Activated CD4-positive, alpha-beta T cell treated with anti-CD3 and anti-CD28 coated beads, Interleukin-2, amount 50 U/mL, for 48 hours (primary cell): Measurements from ENCODE around the gene PDCL2.
"Not testable (repeated sequence)": the region's sequence is repeated elsewhere in the genome, so short reads cannot be mapped to it uniquely, and the experiment has no call there.

ENCODE experiments used
- DNase-seq, 2 experiments: peaks; one replicate each; pipeline ENCODE4 v3.0.0-alpha.2; 2020

The PDCL2 gene

GRCh38 chr4:55592014-55592413 lies at the start of gene PDCL2:
TSS of gene PDCL2 (minus strand) at chr4:55592245. CDS start at chr4:55592109, 136 bp downstream.
- DNase-seq, result no peak

- no peak for DNase-seq
Observed at GRCh38 chr4:55637272-55637820, 45.3 kb upstream of the PDCL2 start.

GRCh38 chr4:55636656-55636999 lies 44.6 kb upstream of the PDCL2 start:
- DNase-seq, result no peak

- peak; percentile 40 to 51 for DNase-seq
Observed at GRCh38 chr4:55635741-55636655, 44.0 kb upstream of the PDCL2 start, which contains the start of gene NMU. TSS of gene NMU (minus strand) at chr4:55636298. CDS start at chr4:55636192, 106 bp downstream.

GRCh38 chr4:55635282-55635681 lies 43.2 kb upstream of the PDCL2 start:
- DNase-seq, result no peak

- no peak for DNase-seq
Observed at GRCh38 chr4:55634417-55635128, 42.5 kb upstream of the PDCL2 start.

GRCh38 chr4:55633903-55634302 lies 41.9 kb upstream of the PDCL2 start:
- DNase-seq, result no peak

GRCh38 chr4:55625835-55626234 lies 33.8 kb upstream of the PDCL2 start:
- no peak for DNase-seq

- not testable (repeated sequence) for DNase-seq
Observed at GRCh38 chr4:55624063-55624462, 32.0 kb upstream of the PDCL2 start.

GRCh38 chr4:55618546-55619143 lies 26.6 kb upstream of the PDCL2 start:
- DNase-seq, result no peak

GRCh38 chr4:55617587-55618197 lies 25.6 kb upstream of the PDCL2 start:
- no peak for DNase-seq

GRCh38 chr4:55615008-55615407 lies 23.0 kb upstream of the PDCL2 start:
- no peak for DNase-seq

- DNase-seq, result no peak
Observed at GRCh38 chr4:55613621-55614020, 21.6 kb upstream of the PDCL2 start.

GRCh38 chr4:55612341-55612740 lies 20.3 kb upstream of the PDCL2 start:
- DNase-seq, result no peak

- no peak for DNase-seq
Observed at GRCh38 chr4:55611358-55612059, 19.5 kb upstream of the PDCL2 start.

GRCh38 chr4:55610381-55610780 lies 18.3 kb upstream of the PDCL2 start:
- no peak for DNase-seq

GRCh38 chr4:55609393-55609866 lies 17.4 kb upstream of the PDCL2 start:
- DNase-seq, result no peak

- DNase-seq, result no peak
Observed at GRCh38 chr4:55608591-55608990, 16.5 kb upstream of the PDCL2 start.

- DNase-seq, result no peak
Observed at GRCh38 chr4:55604996-55605395, 13.0 kb upstream of the PDCL2 start.

GRCh38 chr4:55600640-55601039 lies 8.6 kb upstream of the PDCL2 start:
- DNase-seq, result no peak

GRCh38 chr4:55598641-55599040 lies 6.6 kb upstream of the PDCL2 start:
- DNase-seq, result no peak

GRCh38 chr4:55588160-55588559 lies 3.9 kb downstream of the PDCL2 start:
- no peak for DNase-seq
